ENCODE results near the gene PDK3. TPM values are rescaled to one million over a fixed set of nuclear protein-coding genes. Genes with fewer than 3 reads are reported as not detected.

Gene PDK3
- total RNA-seq, 1 donor from 2014 or later: 43.7 TPM

DNA sequence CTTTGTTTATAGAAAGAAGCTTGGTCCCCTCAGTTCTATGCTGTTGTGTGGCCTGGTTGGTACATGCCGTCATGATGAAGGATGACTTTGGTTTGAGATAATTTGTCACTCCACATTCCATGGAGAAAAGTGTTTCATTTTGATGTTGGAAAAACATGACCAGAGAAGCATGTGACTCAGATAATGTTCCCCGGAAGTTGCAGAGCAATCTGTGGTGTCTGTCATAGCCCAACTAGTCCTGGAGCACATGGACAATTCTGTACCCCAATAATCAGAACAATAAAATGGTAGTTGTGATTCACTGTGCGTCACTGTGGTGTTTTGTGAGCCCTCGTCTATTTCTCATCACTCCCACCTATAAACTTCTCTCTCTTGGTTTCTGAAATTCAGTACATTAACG, 85.1 kb downstream of the PDK3 start:
- peaks cover 69% of the 10 kb centered on the region for H3K27me3 Mint-ChIP-seq
- TF ChIP-seq, protein P1, sequence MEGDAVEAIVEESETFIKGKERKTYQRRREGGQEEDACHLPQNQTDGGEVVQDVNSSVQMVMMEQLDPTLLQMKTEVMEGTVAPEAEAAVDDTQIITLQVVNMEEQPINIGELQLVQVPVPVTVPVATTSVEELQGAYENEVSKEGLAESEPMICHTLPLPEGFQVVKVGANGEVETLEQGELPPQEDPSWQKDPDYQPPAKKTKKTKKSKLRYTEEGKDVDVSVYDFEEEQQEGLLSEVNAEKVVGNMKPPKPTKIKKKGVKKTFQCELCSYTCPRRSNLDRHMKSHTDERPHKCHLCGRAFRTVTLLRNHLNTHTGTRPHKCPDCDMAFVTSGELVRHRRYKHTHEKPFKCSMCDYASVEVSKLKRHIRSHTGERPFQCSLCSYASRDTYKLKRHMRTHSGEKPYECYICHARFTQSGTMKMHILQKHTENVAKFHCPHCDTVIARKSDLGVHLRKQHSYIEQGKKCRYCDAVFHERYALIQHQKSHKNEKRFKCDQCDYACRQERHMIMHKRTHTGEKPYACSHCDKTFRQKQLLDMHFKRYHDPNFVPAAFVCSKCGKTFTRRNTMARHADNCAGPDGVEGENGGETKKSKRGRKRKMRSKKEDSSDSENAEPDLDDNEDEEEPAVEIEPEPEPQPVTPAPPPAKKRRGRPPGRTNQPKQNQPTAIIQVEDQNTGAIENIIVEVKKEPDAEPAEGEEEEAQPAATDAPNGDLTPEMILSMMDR (IDR thresholded peaks at IDR 0.05; ENCODE audit: unreplicated experiment): no peak
- H3K4me1 Mint-ChIP-seq (ENCODE audit: low read depth): peaks cover 10% of the 10 kb centered on the region
- no peak overlapping the region for H3K27ac Mint-ChIP-seq
- no peak overlapping the region for H3K4me3 Mint-ChIP-seq (ENCODE audit: low read depth)
- H3K36me3 Mint-ChIP-seq (ENCODE audit: insufficient read depth): no peaks in the 10 kb centered on the region
- no peak for DNase-seq (ENCODE audit: low spot score, unreplicated experiment)
- no peaks in the 10 kb centered on the region for H3K9me3 Mint-ChIP-seq (ENCODE audit: low read depth)

DNA sequence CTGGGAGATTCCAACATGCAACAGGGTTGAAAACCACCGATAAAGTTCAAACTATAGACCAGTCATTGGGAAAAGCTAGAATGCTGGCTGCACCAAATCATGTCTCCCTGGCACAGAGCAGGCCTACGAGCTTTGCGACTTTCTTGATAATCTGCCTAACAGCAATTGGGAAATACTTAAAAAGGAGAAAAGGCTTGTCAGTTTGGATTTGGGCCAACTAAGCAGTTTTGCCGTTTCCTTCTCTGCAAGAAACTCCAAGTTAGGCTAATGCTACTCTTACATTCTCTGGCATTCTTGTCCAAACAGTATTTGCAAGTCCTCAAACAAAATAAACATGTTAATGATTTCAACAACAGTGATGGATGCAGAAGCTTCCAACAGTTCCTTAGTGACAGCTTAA, 87.9 kb downstream of the PDK3 start:
- Mint-ChIP-seq H3K36me3 (ENCODE audit: insufficient read depth) (no peaks in the 10 kb centered on the region), H3K27ac (no peak overlapping the region), H3K4me1 (ENCODE audit: low read depth) (peaks cover 10% of the 10 kb centered on the region), H3K4me3 (ENCODE audit: low read depth) (no peak overlapping the region), H3K9me3 (ENCODE audit: low read depth) (no peaks in the 10 kb centered on the region), H3K27me3 (peaks cover 44% of the 10 kb centered on the region)
- DNase-seq (ENCODE audit: low spot score, unreplicated experiment): no peak
- TF ChIP-seq, protein P1 (IDR thresholded peaks at IDR 0.05; ENCODE audit: unreplicated experiment): no peak

DNA sequence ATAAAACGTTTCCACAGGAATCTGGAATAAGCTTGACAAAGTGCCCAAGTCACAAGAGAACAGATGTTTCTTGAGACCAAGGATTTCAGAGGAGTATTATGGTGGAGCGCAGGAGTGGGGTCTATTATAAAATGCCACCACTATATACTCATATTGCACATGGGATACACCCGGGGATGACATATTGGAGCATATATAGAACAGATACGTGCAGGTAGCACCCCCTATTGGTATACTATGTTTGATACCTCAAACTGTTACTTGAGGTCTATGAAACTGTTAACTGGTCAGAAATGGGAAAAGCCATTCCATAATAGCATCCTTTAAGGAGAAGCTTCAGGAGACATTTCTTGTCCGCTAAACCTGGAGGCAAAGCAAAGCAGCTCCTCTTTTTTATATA, 96.0 kb downstream of the PDK3 start:
- H3K4me3 Mint-ChIP-seq (ENCODE audit: low read depth): no peak overlapping the region
- H3K4me1 Mint-ChIP-seq (ENCODE audit: low read depth): no peaks in the 10 kb centered on the region
- TF ChIP-seq, protein P1 (IDR thresholded peaks at IDR 0.05; ENCODE audit: unreplicated experiment): peak; percentile 18
- peaks cover 6% of the 10 kb centered on the region for H3K27me3 Mint-ChIP-seq
- H3K36me3 Mint-ChIP-seq (ENCODE audit: insufficient read depth): peaks cover 10% of the 10 kb centered on the region
- no peaks in the 10 kb centered on the region for H3K9me3 Mint-ChIP-seq (ENCODE audit: low read depth)
- DNase-seq (ENCODE audit: low spot score, unreplicated experiment): no peak
- H3K27ac Mint-ChIP-seq: no peak overlapping the region

DNA sequence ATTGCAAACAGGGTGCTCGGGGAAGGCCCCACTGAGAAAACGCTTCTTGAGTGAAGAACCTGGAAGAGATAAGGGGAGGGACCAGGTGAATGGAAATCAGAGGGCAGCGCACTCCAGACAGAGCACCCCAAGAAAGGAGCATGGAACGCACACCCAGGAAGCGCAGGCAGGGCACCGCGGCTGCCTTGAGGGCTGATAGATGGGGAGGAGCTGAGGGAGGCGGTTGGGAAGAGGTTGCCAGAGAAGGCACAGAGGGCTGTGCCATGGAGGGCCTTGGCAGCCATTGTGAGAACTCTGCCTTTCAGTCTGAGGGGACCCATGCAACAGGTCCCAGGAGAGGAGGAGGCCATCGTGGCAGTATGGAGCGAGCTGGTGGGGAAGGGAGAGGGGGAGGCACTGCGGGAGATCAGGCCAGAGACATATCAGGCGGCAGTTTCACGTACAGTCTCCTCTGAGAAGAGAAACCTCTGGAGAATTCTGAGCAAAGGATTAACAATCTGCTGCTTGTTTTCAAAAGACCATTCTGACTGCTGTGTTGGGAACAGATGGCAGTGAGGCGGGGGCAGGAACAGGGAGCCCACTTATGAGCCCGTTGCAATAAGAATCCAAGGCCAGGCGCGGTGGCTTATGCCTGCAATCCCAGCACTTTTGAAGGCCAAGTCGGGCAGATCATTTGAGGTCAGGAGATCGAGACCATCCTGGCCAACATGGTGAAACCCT, 98.4 kb downstream of the PDK3 start:
- no peak for DNase-seq (ENCODE audit: low spot score, unreplicated experiment)
- Mint-ChIP-seq H3K4me3 (ENCODE audit: low read depth) (no peak overlapping the region), H3K27ac (no peak overlapping the region), H3K36me3 (ENCODE audit: insufficient read depth) (peaks cover 10% of the 10 kb centered on the region), H3K4me1 (ENCODE audit: low read depth) (peaks cover 2% of the 10 kb centered on the region), H3K9me3 (ENCODE audit: low read depth) (no peaks in the 10 kb centered on the region), H3K27me3 (peaks cover 5% of the 10 kb centered on the region)
- TF ChIP-seq, protein P1 (IDR thresholded peaks at IDR 0.05; ENCODE audit: unreplicated experiment): no peak

DNA sequence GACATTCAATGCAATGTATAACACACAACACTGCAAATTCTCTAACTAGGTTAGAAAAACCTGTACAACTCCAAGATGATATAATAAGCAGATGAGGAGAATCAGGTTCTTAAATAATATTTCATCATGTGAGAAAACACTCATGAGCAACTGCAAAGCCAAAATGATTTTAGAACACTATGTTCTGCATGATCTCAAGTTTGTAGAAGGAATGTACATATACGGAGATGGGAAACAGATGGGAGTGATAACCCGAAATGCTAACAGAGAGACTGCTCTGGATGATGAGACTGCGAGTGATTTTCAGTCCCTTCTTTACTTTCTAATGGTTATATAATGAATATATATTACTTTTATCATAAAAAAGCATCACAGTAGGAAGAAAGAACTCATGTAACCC, 101.2 kb downstream of the PDK3 start:
- Mint-ChIP-seq H3K9me3 (ENCODE audit: low read depth) (no peaks in the 10 kb centered on the region), H3K4me1 (ENCODE audit: low read depth) (peaks cover 2% of the 10 kb centered on the region), H3K27me3 (peaks cover 3% of the 10 kb centered on the region), H3K36me3 (ENCODE audit: insufficient read depth) (peaks cover 14% of the 10 kb centered on the region), H3K4me3 (ENCODE audit: low read depth) (no peak overlapping the region), H3K27ac (no peak overlapping the region)
- no peak for DNase-seq (ENCODE audit: low spot score, unreplicated experiment)
- TF ChIP-seq, protein P1 (IDR thresholded peaks at IDR 0.05; ENCODE audit: unreplicated experiment): no peak

Measured in progenitor cell of endocrine pancreas (in vitro differentiated cells).